ENCODE results near the gene MLYCD.

- no peak for TF ChIP-seq CTCF (IDR thresholded peaks at IDR 0.05)
- no peak for TF ChIP-seq POLR2A (IDR thresholded peaks at IDR 0.05)
These were observed 71.5 kb downstream of the MLYCD start for GRCh38 chr16:83970430-83970815.
